ENCODE results near the gene EFHC1. TPM values are rescaled to one million over a fixed set of nuclear protein-coding genes. Genes with fewer than 3 reads are reported as not detected.

The EFHC1 gene
- total and polyA plus RNA-seq, 10 donors, result 9.3 to 40.3 (median 16.8) TPM

DNA sequence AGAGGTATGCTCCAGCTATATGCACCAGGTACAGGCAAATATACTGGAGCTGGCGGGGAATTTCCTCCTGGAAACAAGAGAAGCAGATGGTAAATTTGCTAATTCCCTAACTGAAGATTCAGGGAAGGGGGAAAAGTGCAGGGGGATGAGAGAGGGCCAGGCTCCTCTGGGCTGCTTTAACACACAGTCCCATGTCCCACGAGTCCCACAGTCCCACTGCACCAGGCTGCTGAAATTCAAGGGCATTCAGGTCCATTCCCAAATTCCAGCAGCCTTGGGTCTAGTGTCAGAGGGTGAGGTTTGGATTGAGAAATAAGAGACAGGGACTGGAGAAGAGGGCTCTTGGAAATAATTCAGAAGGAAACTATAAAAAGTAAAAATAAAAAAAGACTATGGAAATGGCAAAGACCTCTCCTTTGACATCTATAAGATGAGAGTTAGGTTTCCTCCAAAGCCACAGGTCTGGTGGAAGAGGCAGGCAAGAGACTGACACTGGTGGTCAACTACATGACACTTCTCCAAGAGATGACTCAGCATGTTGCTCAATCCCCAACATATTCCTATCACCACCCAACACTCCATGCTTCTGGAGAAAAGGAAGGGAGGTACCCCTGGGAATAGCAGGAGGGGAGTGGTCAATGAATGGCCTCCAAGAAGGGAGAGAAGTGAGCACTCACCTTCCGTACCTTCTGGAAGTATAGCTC lies 87.6 kb downstream of the EFHC1 start:
- H3K4me3 ChIP-seq, result no peak overlapping the region
- peaks cover 2 to 48% (median 23%) of the 10 kb centered on the region in 6 donors for H3K4me1 ChIP-seq
- TF ChIP-seq POLR2A (IDR thresholded peaks at IDR 0.05) (no peak), POLR2AphosphoS5 (IDR thresholded peaks at IDR 0.05) (no peak)
- TF ChIP-seq, protein P1, sequence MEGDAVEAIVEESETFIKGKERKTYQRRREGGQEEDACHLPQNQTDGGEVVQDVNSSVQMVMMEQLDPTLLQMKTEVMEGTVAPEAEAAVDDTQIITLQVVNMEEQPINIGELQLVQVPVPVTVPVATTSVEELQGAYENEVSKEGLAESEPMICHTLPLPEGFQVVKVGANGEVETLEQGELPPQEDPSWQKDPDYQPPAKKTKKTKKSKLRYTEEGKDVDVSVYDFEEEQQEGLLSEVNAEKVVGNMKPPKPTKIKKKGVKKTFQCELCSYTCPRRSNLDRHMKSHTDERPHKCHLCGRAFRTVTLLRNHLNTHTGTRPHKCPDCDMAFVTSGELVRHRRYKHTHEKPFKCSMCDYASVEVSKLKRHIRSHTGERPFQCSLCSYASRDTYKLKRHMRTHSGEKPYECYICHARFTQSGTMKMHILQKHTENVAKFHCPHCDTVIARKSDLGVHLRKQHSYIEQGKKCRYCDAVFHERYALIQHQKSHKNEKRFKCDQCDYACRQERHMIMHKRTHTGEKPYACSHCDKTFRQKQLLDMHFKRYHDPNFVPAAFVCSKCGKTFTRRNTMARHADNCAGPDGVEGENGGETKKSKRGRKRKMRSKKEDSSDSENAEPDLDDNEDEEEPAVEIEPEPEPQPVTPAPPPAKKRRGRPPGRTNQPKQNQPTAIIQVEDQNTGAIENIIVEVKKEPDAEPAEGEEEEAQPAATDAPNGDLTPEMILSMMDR (IDR thresholded peaks at IDR 0.05 in 8 of 11, conservative IDR thresholded peaks at IDR 0.05 in 3 of 11), result no peak
- WGBS, 5 donors, result 88 to 99% (median 94%) methylated on average over 3 of the region's 3 CpGs
- peaks cover 0 to 100% (median 57%) of the 10 kb centered on the region in 6 donors for H3K36me3 ChIP-seq
- intact Hi-C loops (cut with DNase I; ENCODE audit: low total_unique reads), result no loop called here
- H3K27me3 ChIP-seq (replicated peaks in 1 of 7), result no peaks in the 10 kb centered on the region
- DNase-seq, result no peak
- H3K27ac ChIP-seq, result no peak overlapping the region
- H3K9me3 ChIP-seq, result no peaks in the 10 kb centered on the region

DNA sequence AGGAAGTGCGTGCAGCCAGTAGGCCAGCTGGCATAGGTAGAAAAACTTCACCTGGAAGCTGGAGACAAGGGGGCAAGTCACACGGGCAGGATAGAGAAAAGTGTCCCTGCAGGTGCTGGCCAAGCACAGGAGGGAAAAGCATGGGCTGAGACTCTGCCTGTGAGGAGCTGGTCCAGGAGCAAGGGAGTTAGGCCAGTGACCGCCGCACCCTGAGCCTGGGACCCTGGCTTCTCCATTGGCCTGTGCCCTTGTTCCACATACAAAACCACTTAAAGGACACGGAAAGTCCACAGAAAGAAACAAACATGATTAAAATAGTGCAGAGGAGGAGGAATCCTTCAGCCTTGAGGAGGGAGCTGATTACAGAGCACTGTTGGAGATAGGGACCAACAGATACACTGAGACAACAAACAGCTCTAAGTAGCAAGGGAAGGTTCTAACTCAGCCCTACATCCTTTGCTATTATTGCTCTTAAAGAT lies 88.2 kb downstream of the EFHC1 start:
- no peak overlapping the region for H3K4me3 ChIP-seq
- peaks cover 8 to 50% (median 21%) of the 10 kb centered on the region in 6 donors for H3K4me1 ChIP-seq
- H3K27ac ChIP-seq, result no peak overlapping the region
- H3K9me3 ChIP-seq, result no peaks in the 10 kb centered on the region
- TF ChIP-seq POLR2A (IDR thresholded peaks at IDR 0.05), result no peak
- TF ChIP-seq, protein P1 (IDR thresholded peaks at IDR 0.05 in 8 of 11, conservative IDR thresholded peaks at IDR 0.05 in 3 of 11), result no peak
- TF ChIP-seq POLR2AphosphoS5 (IDR thresholded peaks at IDR 0.05), result no peak
- 93 to 98% (median 96%) methylated on average over 5 of the region's 5 CpGs for WGBS, 5 donors
- no peak for DNase-seq
- no peaks in the 10 kb centered on the region for H3K27me3 ChIP-seq (replicated peaks in 1 of 7)
- H3K36me3 ChIP-seq, result peaks cover 0 to 100% (median 56%) of the 10 kb centered on the region in 6 donors
- intact Hi-C loops (cut with DNase I; ENCODE audit: low total_unique reads), result no loop called here

DNA sequence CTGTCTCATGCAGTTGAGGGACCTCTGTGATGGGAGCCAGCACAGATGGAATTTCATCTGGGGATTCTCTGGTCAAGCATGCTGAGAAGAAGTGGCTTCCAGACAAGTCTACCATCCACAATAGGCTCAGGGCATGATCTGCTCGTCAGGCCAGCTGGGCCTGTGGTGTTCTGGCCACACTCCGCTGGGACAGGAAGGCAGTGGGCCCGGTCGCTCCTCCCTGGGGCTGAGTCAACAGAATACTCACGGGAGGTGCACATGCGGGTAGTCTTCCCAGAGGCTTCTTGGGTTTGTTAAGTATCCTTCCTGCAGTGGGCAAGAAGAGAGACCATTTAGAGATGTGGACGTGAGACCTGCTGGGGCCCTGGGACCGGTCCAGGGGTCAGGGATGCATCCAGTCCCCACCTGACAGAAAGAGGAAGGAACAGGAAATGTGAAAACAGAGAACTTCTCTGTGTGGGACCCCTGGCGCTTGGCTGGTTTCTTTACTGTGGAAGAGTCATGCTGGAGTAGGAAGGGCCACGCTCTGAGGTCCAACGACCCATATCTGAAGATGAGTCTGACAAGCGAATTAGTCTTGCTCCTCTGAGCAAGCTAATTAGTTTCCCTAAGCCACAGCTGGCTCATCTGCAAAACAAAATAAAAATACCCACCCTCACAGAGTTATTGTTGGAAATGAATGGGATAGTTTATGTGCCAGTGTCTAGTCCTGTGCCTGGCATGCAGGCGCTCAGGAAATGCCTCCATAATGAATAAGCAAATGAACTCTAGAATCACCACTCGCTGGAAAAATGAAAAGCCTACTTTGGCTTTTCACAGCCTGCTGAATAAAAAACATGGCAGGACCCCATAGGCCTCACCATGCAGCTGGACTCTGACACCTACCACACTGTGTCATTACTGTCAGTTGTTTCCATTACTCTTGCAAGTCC lies 89.4 kb downstream of the EFHC1 start:
- no peaks in the 10 kb centered on the region for H3K27me3 ChIP-seq (replicated peaks in 1 of 7)
- no peaks in the 10 kb centered on the region for H3K9me3 ChIP-seq
- H3K27ac ChIP-seq, result peak overlapping the region in 1 of 8 donors; percentile 0
- intact Hi-C loops (cut with DNase I; ENCODE audit: low total_unique reads), result no loop called here
- H3K4me3 ChIP-seq, result no peak overlapping the region
- peaks cover 2 to 46% (median 14%) of the 10 kb centered on the region in 6 donors for H3K4me1 ChIP-seq
- TF ChIP-seq POLR2AphosphoS5 (IDR thresholded peaks at IDR 0.05), result no peak
- TF ChIP-seq, protein P1 (IDR thresholded peaks at IDR 0.05 in 8 of 11, conservative IDR thresholded peaks at IDR 0.05 in 3 of 11), result no peak
- WGBS, 5 donors, result 87 to 93% (median 90%) methylated on average over 14 of the region's 14 CpGs
- peaks cover 0 to 100% (median 62%) of the 10 kb centered on the region in 6 donors for H3K36me3 ChIP-seq
- no peak for DNase-seq

DNA sequence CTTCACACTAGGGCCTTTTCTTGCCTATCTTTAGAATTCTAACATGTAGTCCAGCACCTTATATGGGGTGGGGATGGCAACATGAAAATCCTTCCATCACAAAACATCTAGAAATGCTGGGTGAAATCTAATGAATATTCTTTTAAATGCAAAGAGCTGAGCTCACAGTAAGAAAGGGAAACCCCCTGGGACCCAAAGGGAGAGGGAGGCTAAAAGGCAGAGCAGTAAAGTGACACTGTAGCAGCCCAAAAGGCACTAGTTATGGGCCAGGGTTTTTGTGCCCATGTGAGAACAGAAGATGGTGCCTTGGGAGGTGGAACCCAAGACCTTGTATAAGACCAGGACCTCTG lies 90.0 kb downstream of the EFHC1 start:
- Histone ChIP-seq H3K4me1 (peaks cover 0 to 40% (median 11%) of the 10 kb centered on the region in 6 donors), H3K4me3 (no peak overlapping the region), H3K36me3 (peaks cover 0 to 100% (median 65%) of the 10 kb centered on the region in 6 donors), H3K9me3 (no peaks in the 10 kb centered on the region), H3K27ac (peak overlapping the region in 1 of 8 donors; percentile 0), H3K27me3 (replicated peaks in 1 of 7) (no peaks in the 10 kb centered on the region)
- TF ChIP-seq POLR2A (IDR thresholded peaks at IDR 0.05), result no peak
- TF ChIP-seq POLR2AphosphoS5 (IDR thresholded peaks at IDR 0.05), result no peak
- TF ChIP-seq, protein P1 (IDR thresholded peaks at IDR 0.05 in 8 of 11, conservative IDR thresholded peaks at IDR 0.05 in 3 of 11), result no peak
- DNase-seq, result no peak
- intact Hi-C loops (cut with DNase I; ENCODE audit: low total_unique reads), result no loop called here
